Measurements from ENCODE around the gene GUCY1A1.

DNA sequence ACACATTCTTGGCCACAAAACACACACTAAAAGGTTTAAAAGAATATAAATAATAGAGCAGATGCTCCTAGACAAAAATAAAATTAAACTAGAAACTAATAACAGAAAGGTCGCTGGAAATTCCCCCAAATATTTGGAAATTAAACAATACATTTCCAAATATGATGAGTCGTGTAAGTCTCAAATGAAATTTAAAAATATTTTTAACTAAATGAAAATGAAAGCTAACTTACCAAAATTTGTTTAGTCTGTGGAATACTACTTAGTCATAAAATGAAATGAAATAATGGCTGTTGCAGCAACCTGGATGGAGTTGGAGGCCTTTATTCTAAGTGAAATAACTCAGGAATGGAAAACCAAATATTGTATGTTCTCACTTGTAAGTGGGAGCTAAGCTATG is 20.6 kb upstream of the GUCY1A1 start:
- TF ChIP-seq TOX (CRISPR knock-in tag; IDR thresholded peaks at IDR 0.05; ENCODE audit: borderline replicate concordance) (no peak), ZC3H10 (CRISPR knock-in tag; IDR thresholded peaks at IDR 0.05) (no peak), GLIS3 (CRISPR knock-in tag; IDR thresholded peaks at IDR 0.05) (no peak), BACH2 (CRISPR knock-in tag; IDR thresholded peaks at IDR 0.05; ENCODE audit: borderline replicate concordance) (no peak), ZNF565 (CRISPR knock-in tag; conservative IDR thresholded peaks at IDR 0.05; ENCODE audit: low read depth) (no peak)
- TF ChIP-seq, protein P1, sequence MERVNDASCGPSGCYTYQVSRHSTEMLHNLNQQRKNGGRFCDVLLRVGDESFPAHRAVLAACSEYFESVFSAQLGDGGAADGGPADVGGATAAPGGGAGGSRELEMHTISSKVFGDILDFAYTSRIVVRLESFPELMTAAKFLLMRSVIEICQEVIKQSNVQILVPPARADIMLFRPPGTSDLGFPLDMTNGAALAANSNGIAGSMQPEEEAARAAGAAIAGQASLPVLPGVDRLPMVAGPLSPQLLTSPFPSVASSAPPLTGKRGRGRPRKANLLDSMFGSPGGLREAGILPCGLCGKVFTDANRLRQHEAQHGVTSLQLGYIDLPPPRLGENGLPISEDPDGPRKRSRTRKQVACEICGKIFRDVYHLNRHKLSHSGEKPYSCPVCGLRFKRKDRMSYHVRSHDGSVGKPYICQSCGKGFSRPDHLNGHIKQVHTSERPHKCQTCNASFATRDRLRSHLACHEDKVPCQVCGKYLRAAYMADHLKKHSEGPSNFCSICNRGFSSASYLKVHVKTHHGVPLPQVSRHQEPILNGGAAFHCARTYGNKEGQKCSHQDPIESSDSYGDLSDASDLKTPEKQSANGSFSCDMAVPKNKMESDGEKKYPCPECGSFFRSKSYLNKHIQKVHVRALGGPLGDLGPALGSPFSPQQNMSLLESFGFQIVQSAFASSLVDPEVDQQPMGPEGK (CRISPR knock-in tag; IDR thresholded peaks at IDR 0.05; ENCODE audit: borderline replicate concordance), result no peak
- TF ChIP-seq, protein P2, sequence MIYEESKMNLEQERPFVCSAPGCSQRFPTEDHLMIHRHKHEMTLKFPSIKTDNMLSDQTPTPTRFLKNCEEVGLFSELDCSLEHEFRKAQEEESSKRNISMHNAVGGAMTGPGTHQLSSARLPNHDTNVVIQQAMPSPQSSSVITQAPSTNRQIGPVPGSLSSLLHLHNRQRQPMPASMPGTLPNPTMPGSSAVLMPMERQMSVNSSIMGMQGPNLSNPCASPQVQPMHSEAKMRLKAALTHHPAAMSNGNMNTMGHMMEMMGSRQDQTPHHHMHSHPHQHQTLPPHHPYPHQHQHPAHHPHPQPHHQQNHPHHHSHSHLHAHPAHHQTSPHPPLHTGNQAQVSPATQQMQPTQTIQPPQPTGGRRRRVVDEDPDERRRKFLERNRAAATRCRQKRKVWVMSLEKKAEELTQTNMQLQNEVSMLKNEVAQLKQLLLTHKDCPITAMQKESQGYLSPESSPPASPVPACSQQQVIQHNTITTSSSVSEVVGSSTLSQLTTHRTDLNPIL (CRISPR knock-in tag; IDR thresholded peaks at IDR 0.05; ENCODE audit: low read depth), result no peak
- TF ChIP-seq, protein P3, sequence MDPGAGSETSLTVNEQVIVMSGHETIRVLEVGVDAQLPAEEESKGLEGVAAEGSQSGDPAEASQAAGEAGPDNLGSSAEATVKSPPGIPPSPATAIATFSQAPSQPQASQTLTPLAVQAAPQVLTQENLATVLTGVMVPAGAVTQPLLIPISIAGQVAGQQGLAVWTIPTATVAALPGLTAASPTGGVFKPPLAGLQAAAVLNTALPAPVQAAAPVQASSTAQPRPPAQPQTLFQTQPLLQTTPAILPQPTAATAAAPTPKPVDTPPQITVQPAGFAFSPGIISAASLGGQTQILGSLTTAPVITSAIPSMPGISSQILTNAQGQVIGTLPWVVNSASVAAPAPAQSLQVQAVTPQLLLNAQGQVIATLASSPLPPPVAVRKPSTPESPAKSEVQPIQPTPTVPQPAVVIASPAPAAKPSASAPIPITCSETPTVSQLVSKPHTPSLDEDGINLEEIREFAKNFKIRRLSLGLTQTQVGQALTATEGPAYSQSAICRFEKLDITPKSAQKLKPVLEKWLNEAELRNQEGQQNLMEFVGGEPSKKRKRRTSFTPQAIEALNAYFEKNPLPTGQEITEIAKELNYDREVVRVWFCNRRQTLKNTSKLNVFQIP (CRISPR knock-in tag; IDR thresholded peaks at IDR 0.05; ENCODE audit: borderline replicate concordance, low read depth), result no peak

Measured in SK-N-SH treated with all-trans-retinoic acid at 6 μM for 48 hours (cell line).